HCT116 (cell line): ENCODE results near the gene HEPN1.

Source experiments
- ATF3 ChIP-seq: IDR thresholded peaks from 2 replicates; pipeline ENCODE4 v1.6.1; 2012
- CEBPB ChIP-seq: IDR thresholded peaks from 2 replicates; pipeline ENCODE4 v1.6.1; 2012; ENCODE audit warnings: low read depth
- CTCF ChIP-seq, 3 experiments: fragments of 200-600 bp in 1 of 3; sonication (generic) in 1 of 3; IDR thresholded peaks in 2 of 3; conservative IDR thresholded peaks in 1 of 3; 2 replicates each; pipeline ENCODE4 v1.5.1; 2012 to 2017; ENCODE audit warnings: low read depth in 2 of 3, low read length in 2 of 3, antibody characterized with exemption in 1 of 3, borderline replicate concordance in 1 of 3, control low read depth in 1 of 3, mild to moderate bottlenecking in 1 of 3, mixed read lengths in 1 of 3, mixed run types in 1 of 3, moderate library complexity in 1 of 3; ENCODE audit not compliant: insufficient read depth in 1 of 3
- ELF1 ChIP-seq: IDR thresholded peaks from 2 replicates; pipeline ENCODE4 v1.6.1; 2012; ENCODE audit warnings: low read depth, borderline replicate concordance
- EZH2 ChIP-seq: fragments of 200-600 bp; sonication (generic); IDR thresholded peaks from 2 replicates; pipeline ENCODE4 v1.6.1; 2017; ENCODE audit warnings: antibody characterized with exemption, mixed run types
- EZH2phosphoT487 ChIP-seq: fragments of 200-600 bp; IDR thresholded peaks from 2 replicates; pipeline ENCODE4 v1.6.1; 2018; ENCODE audit warnings: antibody characterized with exemption, borderline replicate concordance
- POLR2A ChIP-seq: IDR thresholded peaks from 2 replicates; pipeline ENCODE4 v1.7.0; 2011; ENCODE audit warnings: borderline replicate concordance; ENCODE audit not compliant: insufficient read depth, insufficient read length; ENCODE audit errors: extremely low read depth
- POLR2AphosphoS5 ChIP-seq: IDR thresholded peaks from 2 replicates; pipeline ENCODE4 v1.6.1; 2011; ENCODE audit warnings: mild to moderate bottlenecking, low read depth, low read length, moderate library complexity
- RAD21 ChIP-seq: IDR thresholded peaks from 2 replicates; pipeline ENCODE4 v1.6.1; 2012; ENCODE audit warnings: low read depth, mild to moderate bottlenecking
- REST ChIP-seq: IDR thresholded peaks from 2 replicates; pipeline ENCODE4 v1.6.1; 2012; ENCODE audit warnings: low read depth
- SP1 ChIP-seq: IDR thresholded peaks from 2 replicates; pipeline ENCODE4 v1.6.1; 2012; ENCODE audit warnings: low read depth
- TCF7L2 ChIP-seq: IDR thresholded peaks from 2 replicates; pipeline ENCODE4 v1.7.0; 2011; ENCODE audit warnings: borderline replicate concordance, inconsistent platforms; ENCODE audit not compliant: insufficient read depth, insufficient read length; ENCODE audit errors: extremely low read depth
- YY1 ChIP-seq: IDR thresholded peaks from 2 replicates; pipeline ENCODE4 v1.6.1; 2011; ENCODE audit warnings: low read length, low read depth, moderate library complexity, mild to moderate bottlenecking; ENCODE audit not compliant: insufficient replicate concordance; ENCODE audit errors: extremely low read depth

- TF ChIP-seq RAD21 (no peak), CTCF (IDR thresholded peaks at IDR 0.05 in 2 of 3, conservative IDR thresholded peaks at IDR 0.05 in 1 of 3; ENCODE audit: borderline replicate concordance in 1 of 3, insufficient read depth in 1 of 3, low read depth in 2 of 3, low read length in 2 of 3) (no peak), POLR2A (no peak), YY1 (no peak), EZH2 (no peak), ELF1 (no peak), EZH2phosphoT487 (no peak), SP1 (no peak), CEBPB (no peak), ATF3 (no peak), TCF7L2 (no peak), REST (no peak), POLR2AphosphoS5 (no peak)
Measured at GRCh38 chr11:124896071-124896750, 22.8 kb upstream of the HEPN1 start.
